Calu3 (cell line): ENCODE data around the gene ITM2B. TPM values are rescaled to one million over a fixed set of nuclear protein-coding genes. Genes with fewer than 3 reads are reported as not detected.
"Not testable (repeated sequence)": the region's sequence is repeated elsewhere in the genome, so short reads cannot be mapped to it uniquely, and the experiment has no call there.

Source experiments
- BruUV-seq: library from RNA; stranded (reverse); fragments of 400-500 nt; replicated peaks from 2 replicates; lab custom pipeline; 2021; lab: Mats Ljungman, UMichigan
- CTCF ChIA-PET: fragments of 300-600 bp; sonication (Branson Sonifier 250); formaldehyde crosslinking; loops from one replicate; lab custom pipeline; 2022; ENCODE audit warnings: antibody characterized with exemption; lab: Charles Lee
- DNase-seq: peaks from one replicate; pipeline ENCODE4 v3.0.0; 2022
- H3K27ac Mint-ChIP-seq: one replicate; pipeline ENCODE4 v1.8.0; 2022; ENCODE audit warnings: mixed read lengths; ENCODE audit not compliant: unreplicated experiment
- H3K27me3 Mint-ChIP-seq: one replicate; pipeline ENCODE4 v1.8.0; 2022; ENCODE audit warnings: mixed read lengths; ENCODE audit not compliant: unreplicated experiment
- H3K36me3 Mint-ChIP-seq: one replicate; pipeline ENCODE4 v1.8.0; 2022; ENCODE audit warnings: mild to moderate bottlenecking, moderate library complexity, mixed read lengths; ENCODE audit not compliant: insufficient read depth, unreplicated experiment
- H3K4me1 Mint-ChIP-seq: one replicate; pipeline ENCODE4 v1.8.0; 2022; ENCODE audit warnings: mild to moderate bottlenecking, low read depth, mixed read lengths; ENCODE audit not compliant: unreplicated experiment
- H3K4me3 Mint-ChIP-seq: one replicate; pipeline ENCODE4 v1.8.0; 2022; ENCODE audit warnings: mild to moderate bottlenecking, low read depth, moderate library complexity, mixed read lengths; ENCODE audit not compliant: unreplicated experiment
- H3K9me3 Mint-ChIP-seq: one replicate; pipeline ENCODE4 v1.8.0; 2022; ENCODE audit warnings: low read depth, mixed read lengths; ENCODE audit not compliant: unreplicated experiment
- CTCF ChIP-seq: fragments of 200-600 bp; IDR thresholded peaks from one replicate; pipeline ENCODE4 v1.8.0; 2022; ENCODE audit warnings: antibody characterized with exemption; ENCODE audit not compliant: unreplicated experiment
- intact Hi-C: fragments of 100-400 bp; cut with micrococcal nuclease; formaldehyde crosslinking; loops from one replicate; pipeline ENCODE4 v1.10.0; 2022; ENCODE audit not compliant: unreplicated experiment
- total RNA-seq: library from RNA; stranded (reverse); gene quantifications from 2 replicates; pipeline ENCODE4 v1.2.3, GENCODE V29; 2022

The ITM2B gene
- total RNA-seq, 1 experiment from 2014 or later: 362 TPM

GRCh38 chr13:48236528-48237353 is 3.7 kb downstream of the ITM2B start:
- BruUV-seq: no TSS peak
- Mint-ChIP-seq H3K27ac (peak overlapping the region; percentile 83), H3K36me3 (peaks cover 38% of the 10 kb centered on the region), H3K4me3 (peak overlapping the region; percentile 74), H3K27me3 (no peaks in the 10 kb centered on the region), H3K9me3 (no peaks in the 10 kb centered on the region), H3K4me1 (peaks cover 26% of the 10 kb centered on the region)
- no peak for DNase-seq
- CTCF ChIA-PET: no interaction called here
- intact Hi-C loops: loop anchor here (10.0 kb wide), 2 partner anchors 82 to 348 kb away; no protein-coding TSS in a partner anchor
- TF ChIP-seq CTCF: no peak

- H3K27ac Mint-ChIP-seq, BruUV-seq, H3K4me3 Mint-ChIP-seq, DNase-seq, H3K27me3 Mint-ChIP-seq, CTCF ChIA-PET, H3K9me3 Mint-ChIP-seq: not testable (repeated sequence)
- Mint-ChIP-seq H3K36me3 (peaks cover 19% of the 10 kb centered on the region), H3K4me1 (peaks cover 31% of the 10 kb centered on the region)
- intact Hi-C loops: loop anchor here (10.0 kb wide), 2 partner anchors 85 to 345 kb away; no protein-coding TSS in a partner anchor
Observed at GRCh38 chr13:48239369-48239768, 6.4 kb downstream of the ITM2B start.

- no peak for DNase-seq
- Mint-ChIP-seq H3K27me3 (no peaks in the 10 kb centered on the region), H3K9me3 (no peaks in the 10 kb centered on the region), H3K4me3 (no peak overlapping the region), H3K4me1 (peaks cover 19% of the 10 kb centered on the region), H3K27ac (no peak overlapping the region), H3K36me3 (peaks cover 11% of the 10 kb centered on the region)
- CTCF ChIA-PET: no interaction called here
- no peak for TF ChIP-seq CTCF
- intact Hi-C loops: no loop called here
- no TSS peak for BruUV-seq
Observed at GRCh38 chr13:48241651-48242050, 8.6 kb downstream of the ITM2B start.

GRCh38 chr13:48242677-48243076 is 9.7 kb downstream of the ITM2B start:
- no peak for DNase-seq
- Mint-ChIP-seq H3K27me3 (no peaks in the 10 kb centered on the region), H3K27ac (no peak overlapping the region), H3K4me3 (no peak overlapping the region), H3K9me3 (no peaks in the 10 kb centered on the region), H3K4me1 (peaks cover 12% of the 10 kb centered on the region), H3K36me3 (peaks cover 11% of the 10 kb centered on the region)
- no TSS peak for BruUV-seq
- intact Hi-C loops: no loop called here
- CTCF ChIA-PET: no interaction called here
- no peak for TF ChIP-seq CTCF

- DNase-seq: no peak
- intact Hi-C loops: no loop called here
- H3K9me3 Mint-ChIP-seq: no peaks in the 10 kb centered on the region
- H3K4me1 Mint-ChIP-seq: peaks cover 12% of the 10 kb centered on the region
- TF ChIP-seq CTCF: no peak
- no peak overlapping the region for H3K27ac Mint-ChIP-seq
- CTCF ChIA-PET: no interaction called here
- H3K4me3 Mint-ChIP-seq: no peak overlapping the region
- H3K27me3 Mint-ChIP-seq: no peaks in the 10 kb centered on the region
- peaks cover 11% of the 10 kb centered on the region for H3K36me3 Mint-ChIP-seq
- no TSS peak for BruUV-seq
Observed at GRCh38 chr13:48244159-48244558, 11.2 kb downstream of the ITM2B start.
